NCI-H446 treated with DMSO at 0.1 percent for 48 hours (cell line): ENCODE measurements around the gene TOX2.

Experiments
- DNase-seq: peaks from one replicate; lab custom pipeline; 2025; lab: John Stamatoyannopoulos, UW

The TOX2 gene

DNA sequence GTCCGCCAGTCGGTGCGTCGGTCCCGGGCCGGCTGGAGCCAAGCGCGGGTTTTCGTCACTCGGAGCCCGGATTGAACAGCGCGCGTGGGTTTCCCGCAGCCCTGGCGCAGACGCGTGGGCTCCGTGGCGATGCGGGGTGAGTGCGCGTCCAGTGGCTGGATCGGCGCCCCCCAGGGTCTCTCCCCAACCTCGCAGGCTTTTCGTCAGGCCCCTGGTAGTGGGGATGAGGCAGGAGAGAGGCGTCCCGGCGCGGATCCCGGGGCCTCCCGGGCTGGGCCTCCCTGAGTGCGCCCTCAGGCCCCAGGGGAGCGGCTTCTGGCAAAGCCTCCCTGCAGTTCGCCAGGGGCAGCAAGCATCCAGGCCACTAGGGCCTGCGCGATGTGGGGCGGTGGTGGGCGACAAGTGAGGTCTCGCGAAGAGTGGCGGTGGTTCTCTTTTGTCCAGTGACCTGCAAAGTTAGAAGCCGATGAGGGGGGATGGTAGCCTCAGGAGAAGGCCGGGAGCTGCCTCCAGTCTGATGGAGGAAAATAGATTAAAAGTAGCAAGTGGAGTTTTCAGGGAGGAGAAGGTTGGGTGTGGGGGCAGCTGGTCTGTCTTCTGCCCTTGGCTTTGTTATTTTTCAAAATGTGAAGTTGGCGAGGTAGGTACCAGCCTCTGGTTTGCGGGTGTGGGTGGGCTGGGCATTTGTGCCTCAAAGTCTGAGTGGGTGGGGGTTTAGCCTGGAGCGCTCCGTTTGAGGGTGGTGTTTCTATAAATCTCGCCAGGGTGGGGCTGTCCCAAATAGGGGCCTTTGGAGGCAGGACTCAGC is 1.6 kb downstream of the TOX2 start:
- no peak for DNase-seq

DNA sequence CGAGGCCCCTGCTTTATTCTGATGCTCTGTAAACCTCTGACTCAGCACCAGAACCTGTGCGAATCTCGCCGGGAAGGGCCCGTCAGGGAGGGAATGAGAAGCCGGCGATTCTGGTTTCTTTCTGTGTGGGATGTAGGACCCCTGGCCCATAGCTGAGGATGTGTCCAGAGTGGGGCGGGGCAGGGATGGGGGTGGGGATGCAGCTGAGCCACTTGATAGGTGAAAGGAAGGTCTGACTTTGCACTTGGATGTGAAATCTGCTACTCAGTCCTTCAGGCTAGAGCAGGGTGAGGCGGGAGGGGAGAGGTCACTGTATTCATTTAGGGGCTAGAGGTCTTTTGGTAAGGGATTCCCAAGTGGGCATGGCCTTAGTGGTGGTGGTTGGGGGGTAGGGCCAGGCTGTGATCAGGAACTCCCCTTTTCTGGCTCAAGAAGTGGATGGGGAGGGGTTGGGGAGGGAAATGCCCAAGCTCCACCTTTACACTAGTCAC is 2.3 kb downstream of the TOX2 start:
- DNase-seq: no peak

DNA sequence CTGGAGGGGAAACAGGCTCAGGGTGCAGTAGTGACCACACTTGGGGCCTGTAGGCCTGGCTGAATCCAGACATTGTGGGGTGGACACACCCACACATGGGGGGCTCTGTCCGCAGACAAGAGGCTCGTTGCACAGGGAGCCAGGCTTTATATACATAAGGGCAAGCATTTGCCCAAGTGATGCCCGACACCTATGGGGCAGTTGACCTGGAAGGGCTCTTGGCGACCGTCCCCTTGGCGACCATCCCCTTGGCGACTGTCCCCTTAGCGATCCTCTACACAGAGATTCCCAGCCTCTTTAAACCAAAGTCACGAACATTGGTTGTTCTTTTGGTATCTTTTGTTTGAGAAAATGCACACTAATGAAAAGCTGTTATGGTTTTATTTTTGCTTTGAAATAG is 2.7 kb downstream of the TOX2 start:
- DNase-seq: no peak

DNA sequence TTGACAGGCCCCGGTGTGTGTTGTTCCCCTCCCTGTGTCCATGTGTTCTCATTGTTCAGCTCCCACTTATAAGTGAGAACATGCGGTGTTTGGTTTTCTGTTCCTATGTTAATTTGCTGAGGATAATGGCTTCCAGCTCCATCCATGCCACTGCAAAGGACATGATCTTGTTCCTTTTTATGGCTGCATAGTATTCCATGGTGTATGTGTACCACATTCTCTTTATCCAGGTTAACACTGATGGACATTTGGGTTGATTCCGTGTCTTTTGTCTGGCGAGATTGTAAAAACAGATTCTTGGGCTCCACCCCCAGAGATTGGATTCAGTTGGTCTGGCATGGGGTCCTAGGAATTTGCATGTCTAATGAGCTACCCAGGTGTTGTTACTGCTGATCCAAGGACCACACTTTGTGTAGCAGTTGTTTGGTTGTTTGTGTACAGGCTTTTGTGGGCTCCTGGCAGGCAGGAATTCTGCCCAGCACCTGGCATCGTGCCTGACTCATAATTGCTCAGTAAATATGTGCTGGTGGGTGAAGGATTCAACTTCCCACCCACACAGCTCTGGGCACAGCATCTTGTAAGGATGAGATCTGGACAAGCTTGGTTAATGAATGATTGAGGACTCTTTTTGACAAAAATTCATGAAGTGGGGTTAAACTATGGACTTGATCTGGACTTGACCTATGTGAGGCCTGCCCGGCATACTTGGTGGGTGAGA is 5.2 kb downstream of the TOX2 start:
- no peak for DNase-seq

DNA sequence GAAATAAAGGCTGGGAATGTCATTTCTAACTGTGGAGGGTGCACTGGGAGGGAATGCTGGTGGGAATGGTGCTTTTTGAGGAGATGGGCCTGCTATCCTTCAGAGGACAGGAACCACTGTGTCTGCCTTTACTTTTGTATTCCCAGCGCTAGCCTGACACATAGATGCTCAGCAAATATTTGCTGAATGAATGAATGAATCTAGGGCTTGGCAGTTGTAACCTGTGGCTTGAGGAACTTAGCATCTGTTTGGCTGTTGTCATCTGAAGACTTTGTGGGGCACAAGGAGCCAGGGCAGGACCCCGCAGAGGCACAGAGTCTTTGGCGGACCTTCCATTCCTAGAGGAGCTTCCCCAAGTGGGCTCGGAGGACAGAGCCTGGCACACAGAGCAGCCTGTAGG is 6.1 kb downstream of the TOX2 start:
- DNase-seq: no peak

DNA sequence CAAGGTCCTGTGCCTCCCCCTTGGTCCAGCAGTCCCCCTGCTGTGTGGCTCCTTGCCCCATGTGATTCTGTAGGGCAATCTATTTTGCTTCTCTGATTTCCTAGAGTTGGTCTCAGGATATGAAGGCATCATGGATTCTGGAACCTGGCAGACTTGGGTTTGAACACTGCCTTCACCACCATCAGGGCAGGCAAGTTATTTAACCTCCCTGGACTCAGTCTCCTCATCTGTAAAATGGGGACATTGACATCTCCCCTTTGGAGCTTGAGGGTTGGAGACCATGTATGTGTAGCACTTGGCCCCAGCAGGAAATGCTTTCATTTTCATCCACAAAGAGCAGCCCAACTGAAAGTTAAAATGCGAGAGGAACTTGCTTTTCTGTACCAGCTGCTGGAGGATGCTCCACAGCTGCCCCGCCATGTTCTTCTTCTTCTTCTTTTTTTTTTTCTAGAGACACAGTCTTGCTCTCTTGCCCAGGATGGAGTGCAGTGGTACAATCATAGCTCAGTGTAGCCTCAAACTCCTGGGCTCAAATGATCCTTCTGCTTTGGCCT is 6.7 kb downstream of the TOX2 start:
- DNase-seq: no peak

DNA sequence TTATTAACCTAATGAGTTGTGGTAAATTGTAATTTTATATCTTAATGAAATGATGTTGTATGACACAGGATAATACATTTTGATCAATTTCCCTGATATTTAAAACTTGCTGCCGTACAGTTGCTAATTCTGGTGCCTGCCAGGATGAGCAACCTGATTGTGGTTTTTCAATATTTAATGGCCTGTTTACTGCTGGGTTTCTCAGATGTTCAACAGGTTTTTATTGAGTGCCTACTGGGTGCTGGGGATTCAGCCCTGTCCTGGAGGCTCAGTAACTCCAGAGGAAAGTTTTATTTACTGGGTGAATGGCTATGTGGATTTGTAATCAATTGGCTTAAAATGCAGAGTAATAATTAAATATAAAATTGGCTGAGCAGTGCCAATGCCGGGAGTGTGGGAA is 8.0 kb downstream of the TOX2 start:
- DNase-seq: no peak

DNA sequence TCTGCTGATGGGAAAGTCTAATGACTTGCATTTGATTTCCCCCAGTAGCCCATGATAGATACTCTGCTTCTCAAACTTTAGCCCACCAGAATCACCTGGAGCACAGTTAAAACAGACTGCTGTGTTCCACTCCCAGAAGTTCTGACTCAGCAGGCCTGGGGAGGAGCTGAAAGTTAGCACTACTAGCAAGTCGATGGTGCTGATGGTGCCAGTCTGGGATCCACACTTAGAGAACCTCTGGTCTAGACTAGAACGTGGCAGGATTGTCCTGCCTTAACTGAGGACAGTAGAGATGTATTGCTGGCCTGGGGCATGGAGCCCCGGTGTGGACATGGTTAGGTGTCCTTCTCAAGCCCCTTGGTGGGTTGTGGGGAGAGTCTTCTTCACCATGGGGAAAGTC is 8.7 kb downstream of the TOX2 start:
- no peak for DNase-seq

DNA sequence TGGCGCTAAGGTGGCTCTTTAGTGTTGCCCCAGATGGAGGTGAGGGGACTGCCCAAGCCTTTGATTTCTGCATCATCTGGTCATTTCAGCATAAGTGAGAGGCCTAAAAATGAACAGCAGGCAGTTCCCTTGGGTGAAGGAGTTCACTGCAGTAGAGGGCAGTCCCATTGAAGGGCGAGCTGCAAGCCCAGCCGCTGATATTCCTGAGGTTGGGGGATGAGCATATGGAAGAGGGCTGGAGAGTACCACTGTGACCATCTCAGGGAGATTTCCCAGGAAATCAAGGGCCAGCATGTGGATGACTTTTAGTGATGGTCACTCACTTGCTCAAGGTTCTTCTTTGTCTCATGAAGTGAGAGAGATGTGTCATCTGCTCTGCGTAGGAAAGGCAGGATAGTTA is 9.3 kb downstream of the TOX2 start:
- DNase-seq: no peak

DNA sequence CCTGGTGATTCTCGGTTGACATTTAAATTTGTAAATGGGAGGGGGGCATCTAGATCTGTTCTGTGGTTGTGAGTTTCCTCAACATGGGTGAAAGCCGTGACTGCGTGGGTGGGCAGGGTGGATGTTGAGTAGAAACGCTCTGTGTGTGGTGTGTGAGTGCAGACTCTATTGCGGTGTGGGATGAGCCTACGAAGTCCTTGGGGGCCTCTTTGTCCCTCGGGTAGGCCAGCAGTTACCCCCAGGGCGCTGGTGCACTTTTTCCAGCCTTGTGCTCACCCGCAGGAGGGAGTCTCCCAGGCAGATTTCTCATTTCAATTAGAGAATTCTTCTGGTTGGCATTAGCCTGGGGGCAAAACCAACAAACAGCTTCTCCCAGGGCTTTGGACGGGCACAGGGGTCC is 10.6 kb downstream of the TOX2 start:
- no peak for DNase-seq

DNA sequence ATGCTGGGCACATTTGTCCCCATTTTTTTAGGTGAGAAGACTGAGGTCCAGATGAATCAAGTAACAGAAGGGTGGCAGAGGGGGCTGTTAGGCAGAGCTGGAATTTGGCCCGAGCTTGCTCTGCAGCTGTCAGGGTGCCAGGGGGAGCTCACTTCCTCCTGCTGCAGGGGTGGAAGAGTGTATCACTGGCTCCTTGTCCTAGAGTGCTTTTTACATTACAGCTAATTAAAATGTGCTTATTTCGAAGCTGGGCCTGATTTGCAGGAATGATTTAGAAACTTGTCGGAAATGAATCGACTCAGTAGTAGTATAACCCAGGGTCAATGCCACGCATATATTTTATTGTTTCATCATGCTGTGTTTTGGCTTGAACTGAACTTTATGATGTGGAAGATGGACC is 11.1 kb downstream of the TOX2 start:
- DNase-seq: no peak

DNA sequence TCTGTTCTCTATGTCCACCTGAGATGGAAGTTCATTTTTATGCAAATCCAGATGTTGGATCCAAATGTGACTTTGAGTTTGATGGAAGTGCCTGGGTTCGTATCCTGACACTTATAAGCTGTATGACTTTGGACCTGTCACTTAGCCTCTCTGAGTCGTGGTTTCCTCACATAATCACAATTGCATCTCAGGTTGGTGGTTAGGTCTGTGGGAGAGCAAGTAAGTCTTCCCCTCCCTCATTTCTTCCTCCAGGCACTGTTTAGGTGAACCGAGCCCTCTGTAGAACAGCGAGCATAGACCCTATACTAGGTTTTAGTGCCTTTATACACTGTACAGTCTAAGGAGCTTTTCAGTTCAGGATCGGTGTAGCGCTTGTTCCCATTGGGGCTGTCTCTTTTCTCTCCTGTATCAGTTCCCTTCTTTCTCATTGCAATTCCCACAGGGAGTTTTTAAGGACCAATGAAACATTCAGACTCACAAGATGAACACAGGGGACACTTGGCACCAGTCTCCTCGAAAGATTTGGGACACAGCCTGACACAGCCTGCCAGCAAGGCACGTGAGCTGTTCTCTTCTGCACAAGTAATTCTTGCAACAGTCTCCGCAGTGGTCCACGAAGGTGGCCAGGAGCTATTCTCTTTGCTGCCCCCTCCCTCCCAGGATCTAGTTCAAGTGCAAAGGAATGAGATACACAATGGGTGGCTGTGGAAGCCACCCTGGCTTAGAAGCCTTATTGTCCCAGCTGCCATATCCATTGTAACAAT is 11.8 kb downstream of the TOX2 start:
- DNase-seq: no peak

DNA sequence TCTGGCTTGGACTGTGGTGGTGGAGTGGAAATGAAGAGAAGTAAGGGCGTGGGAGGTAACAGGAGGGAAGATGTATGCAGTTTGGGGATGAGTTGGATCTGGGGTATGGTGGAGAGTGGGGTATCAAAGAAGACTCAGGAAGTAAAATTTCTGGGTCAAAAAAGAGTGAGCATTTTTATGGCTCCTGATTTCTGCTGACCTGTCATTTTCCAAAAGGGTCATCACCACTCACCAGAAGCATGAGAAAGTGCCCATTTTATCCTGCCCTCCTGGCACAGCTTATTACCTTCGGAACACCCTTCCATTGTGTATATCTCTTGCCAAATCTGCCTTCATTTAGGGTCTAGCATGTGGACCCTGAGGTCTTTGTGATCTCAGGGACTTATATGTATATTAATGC is 17.3 kb downstream of the TOX2 start:
- no peak for DNase-seq

DNA sequence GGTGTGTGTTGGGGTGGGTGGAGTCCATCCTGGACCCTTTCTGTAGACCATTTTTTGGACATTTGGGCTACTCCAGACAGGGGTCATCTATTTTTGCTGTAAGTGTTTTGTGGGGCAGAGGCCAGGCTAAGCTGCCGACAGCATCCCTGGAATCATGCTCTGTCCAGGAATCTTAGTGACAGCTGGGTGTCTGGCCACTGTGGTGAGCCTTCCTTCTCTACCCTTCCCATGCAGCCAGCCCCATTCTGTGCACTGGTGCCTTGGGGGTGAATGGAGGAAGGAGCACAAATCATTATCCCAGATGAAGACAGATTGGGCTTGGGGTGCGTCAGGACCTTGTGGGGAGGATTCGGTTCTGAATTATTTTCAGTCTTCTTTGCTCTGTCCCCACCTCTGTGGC is 20.2 kb downstream of the TOX2 start:
- no peak for DNase-seq

DNA sequence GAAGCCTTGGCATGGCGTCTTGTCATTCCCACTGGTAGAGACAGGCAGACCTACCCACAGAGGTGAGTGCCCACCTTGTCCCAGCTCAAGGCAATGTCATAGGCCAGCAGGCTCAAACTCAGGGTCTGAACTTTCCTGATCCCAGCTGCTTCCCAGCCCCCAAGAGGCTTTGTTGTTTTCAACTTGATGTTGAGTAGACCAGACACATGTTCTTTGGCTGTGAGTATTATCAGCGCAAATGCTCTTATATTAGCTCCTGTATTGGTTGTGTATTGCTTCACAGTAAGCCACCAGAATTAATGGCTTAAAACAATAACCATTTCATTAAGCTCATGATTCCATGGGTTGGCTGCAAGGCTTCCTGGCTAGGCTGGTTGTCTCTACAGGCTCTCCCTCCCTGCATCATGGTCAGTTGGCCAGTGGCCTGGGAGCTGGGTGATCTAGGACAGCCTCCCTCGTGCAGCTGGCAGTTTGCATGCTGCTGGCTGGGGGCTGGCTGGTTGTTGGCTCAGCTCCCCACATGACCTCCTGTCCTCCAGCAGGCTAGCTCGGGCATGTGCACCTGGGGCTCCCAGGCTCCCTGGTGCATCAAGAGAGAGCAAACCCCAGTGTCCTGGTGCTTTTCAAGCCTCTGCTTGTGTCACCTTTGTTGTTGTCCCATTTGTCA is 21.6 kb downstream of the TOX2 start:
- DNase-seq: no peak

DNA sequence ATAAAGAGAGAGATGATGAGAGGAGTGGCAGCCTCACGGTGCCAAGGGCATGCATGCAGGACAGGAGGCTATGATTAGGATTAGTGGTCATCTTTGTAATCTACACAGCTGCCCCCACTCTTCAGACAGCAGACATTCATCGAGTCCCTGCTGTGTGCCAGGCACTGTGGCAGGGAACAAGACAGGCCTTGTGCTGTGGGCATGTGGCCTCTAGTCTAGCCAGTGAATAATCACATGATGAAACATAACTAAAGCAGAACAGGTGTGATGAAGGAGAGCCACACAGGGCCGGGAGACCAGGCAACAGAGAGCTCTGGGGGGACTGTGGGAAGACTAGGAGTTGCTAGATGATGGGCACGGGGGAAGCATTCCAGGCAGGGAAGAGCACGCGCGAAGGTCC is 22.2 kb downstream of the TOX2 start:
- no peak for DNase-seq

DNA sequence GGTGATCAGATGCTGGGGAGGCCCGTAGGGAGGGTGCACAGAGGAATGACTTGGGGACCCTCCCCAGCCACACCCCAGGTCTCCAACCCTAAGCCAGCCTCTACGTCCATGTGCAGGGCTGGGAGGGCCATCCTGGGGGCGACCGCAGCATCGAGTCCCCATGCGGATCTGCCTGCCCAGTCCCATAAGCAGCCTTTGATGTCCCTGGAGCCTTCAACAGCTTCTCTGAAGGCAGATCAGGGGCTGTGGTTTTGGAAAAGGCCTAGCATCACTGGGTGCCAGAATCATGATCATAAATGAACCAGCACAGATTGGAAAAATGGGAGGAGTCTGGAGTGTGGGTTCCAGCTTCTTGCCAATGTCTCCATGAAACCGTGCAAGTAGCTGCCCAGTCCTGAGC is 22.9 kb downstream of the TOX2 start:
- DNase-seq: no peak

DNA sequence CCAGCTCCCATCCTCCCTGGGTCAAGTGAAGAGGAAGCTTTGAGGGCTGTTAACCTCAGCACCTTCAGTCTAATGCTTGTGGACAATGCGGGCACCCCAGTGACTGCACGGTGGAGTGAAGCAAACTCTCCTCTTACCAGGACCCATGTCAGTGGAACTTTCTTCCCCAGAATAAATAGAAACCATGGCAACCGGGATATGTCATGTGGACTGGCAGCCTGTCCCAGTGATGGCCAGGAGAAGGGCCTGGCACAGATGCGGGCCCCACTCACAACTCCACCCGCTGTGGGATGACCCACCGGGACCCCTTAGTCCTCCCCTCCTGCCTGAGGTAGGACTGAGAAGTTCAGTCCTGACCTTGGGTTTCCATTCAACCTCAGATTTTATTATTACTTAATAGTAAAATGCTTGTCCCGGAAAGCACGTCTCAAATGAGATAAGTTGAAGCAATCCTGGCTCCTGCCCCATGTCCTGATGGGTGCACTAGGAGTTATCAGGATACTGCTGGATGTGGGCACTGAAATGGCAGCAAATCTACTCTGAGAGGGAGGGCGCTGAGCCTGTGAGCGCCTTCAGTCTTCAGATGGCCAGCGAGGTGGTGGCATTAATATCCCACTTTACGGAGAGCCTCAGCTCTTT is 23.5 kb downstream of the TOX2 start:
- DNase-seq: no peak

DNA sequence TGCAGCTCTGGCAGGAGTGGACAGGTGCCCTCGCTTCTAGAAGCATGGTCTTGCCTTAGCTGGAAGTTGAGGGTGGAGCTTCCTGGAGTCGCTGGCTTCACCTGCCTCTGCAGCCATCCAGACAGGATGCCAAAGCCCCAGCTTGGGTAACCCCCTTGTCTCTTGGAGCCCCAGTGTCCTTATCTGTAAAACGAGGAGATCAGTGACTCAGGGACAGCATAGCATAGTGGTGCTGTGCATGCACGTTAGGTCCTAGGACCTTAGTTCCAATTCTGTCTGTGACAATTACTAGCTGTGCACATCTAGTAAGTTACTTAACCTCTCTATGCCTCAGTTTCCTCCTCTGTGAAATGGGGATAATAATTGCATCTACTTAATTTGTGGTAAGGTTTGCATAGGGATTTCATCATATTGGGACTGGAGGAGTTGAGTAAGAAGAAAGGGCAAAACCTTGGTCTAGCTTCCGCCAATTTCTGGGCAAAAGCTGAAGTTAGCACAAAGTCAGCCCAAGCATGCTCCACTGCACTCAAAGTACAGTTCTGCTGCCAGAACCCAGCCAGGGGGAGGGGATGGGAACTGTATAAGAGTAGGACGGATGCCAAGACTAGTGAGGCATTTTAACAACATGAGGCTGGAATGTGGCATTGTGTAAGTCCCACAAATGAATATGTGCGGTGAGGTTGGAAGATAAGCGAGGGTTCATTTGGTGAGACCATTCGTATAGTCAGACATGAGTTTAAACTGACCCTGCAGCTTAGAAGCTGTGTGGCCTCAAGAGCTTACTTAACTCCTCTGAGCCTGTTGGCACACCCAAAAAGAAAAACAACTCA is 24.5 kb downstream of the TOX2 start:
- DNase-seq: no peak

DNA sequence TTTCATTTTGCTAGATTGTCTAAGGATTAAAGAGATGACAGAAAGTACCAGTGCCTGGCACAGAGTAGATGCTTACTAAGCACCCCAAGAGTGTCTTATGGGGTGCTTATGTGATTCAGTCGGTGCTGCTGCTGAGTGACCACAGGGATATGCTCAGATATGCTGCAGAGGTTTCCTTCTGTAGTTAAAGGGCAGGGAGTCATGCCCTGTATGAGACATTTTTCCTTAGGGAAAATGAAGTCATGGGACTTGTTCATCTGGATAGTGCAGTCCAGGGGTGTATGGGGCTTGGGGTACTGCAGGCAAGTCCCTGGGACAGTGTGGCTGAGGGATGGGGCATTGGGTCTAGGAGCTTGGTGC is 25.1 kb downstream of the TOX2 start:
- DNase-seq: no peak
